Measurements from ENCODE around the gene PCGF3. TPM values are rescaled to one million over a fixed set of nuclear protein-coding genes. Genes with fewer than 3 reads are reported as not detected.

Gene PCGF3
- total RNA-seq, 6 experiments from 2014 or later: 13.0 to 23.5 (median 14.7) TPM

- no peaks in the 10 kb centered on the region for H3K4me1 ChIP-seq
- no peak overlapping the region for H3K27ac ChIP-seq
- TF ChIP-seq POLR2A (IDR thresholded peaks at IDR 0.05): no peak
- intact Hi-C loops (cut with DNase I): no loop called here
- H3K4me3 ChIP-seq: no peak overlapping the region
- 88% methylated on average over 5 of the region's 5 CpGs for WGBS (ENCODE audit: insufficient coverage, low coverage, low lambda C conversion rate, missing lambda C conversion rate)
- ATAC-seq (no peak), DNase-seq (peak in 1 of 3 donors; percentile 7)
- no peaks in the 10 kb centered on the region for H3K36me3 ChIP-seq
- H3K9me3 ChIP-seq: no peaks in the 10 kb centered on the region
- H3K27me3 ChIP-seq: no peaks in the 10 kb centered on the region
Observed at GRCh38 chr4:807792-808191, 102.2 kb downstream of the PCGF3 start.

GRCh38 chr4:808860-809570, 103.4 kb downstream of the PCGF3 start:
- ATAC-seq: peak in 1 of 4 donors; percentile 26
- intact Hi-C loops (cut with DNase I): no loop called here
- peak in 1 of 3 donors; percentile 31 for DNase-seq
- Histone ChIP-seq H3K36me3 (no peaks in the 10 kb centered on the region), H3K27ac (no peak overlapping the region), H3K4me1 (no peaks in the 10 kb centered on the region), H3K4me3 (no peak overlapping the region), H3K27me3 (no peaks in the 10 kb centered on the region), H3K9me3 (no peaks in the 10 kb centered on the region)
- TF ChIP-seq, protein P1, sequence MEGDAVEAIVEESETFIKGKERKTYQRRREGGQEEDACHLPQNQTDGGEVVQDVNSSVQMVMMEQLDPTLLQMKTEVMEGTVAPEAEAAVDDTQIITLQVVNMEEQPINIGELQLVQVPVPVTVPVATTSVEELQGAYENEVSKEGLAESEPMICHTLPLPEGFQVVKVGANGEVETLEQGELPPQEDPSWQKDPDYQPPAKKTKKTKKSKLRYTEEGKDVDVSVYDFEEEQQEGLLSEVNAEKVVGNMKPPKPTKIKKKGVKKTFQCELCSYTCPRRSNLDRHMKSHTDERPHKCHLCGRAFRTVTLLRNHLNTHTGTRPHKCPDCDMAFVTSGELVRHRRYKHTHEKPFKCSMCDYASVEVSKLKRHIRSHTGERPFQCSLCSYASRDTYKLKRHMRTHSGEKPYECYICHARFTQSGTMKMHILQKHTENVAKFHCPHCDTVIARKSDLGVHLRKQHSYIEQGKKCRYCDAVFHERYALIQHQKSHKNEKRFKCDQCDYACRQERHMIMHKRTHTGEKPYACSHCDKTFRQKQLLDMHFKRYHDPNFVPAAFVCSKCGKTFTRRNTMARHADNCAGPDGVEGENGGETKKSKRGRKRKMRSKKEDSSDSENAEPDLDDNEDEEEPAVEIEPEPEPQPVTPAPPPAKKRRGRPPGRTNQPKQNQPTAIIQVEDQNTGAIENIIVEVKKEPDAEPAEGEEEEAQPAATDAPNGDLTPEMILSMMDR (IDR thresholded peaks at IDR 0.05): no peak
- TF ChIP-seq POLR2A (IDR thresholded peaks at IDR 0.05): no peak
- 81% methylated on average over 14 of the region's 30 CpGs for WGBS (ENCODE audit: insufficient coverage, low coverage, low lambda C conversion rate, missing lambda C conversion rate)

DNA sequence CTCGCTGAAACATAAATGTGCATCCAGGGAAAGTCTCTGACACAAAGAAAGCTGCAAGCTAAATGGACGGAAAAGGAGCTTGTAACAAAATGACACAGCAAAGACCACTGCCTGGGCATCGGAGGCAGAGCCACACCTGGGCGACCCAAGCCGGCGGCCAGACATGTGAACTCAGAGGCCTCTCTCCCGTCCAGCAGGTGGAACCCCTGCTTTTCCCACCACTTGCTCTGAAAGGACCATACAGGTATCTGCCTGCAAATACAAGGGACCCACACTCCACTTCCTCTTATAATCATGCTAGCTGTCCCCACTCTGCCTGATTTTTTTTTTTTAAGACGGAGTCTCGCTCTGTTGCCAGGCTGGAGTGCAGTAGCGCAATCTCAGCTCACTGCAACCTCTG, 108.3 kb downstream of the PCGF3 start:
- Histone ChIP-seq H3K4me1 (peaks cover 0 to 13% (median 2%) of the 10 kb centered on the region in 4 donors), H3K4me3 (no peak overlapping the region), H3K27ac (no peak overlapping the region), H3K9me3 (no peaks in the 10 kb centered on the region), H3K27me3 (no peaks in the 10 kb centered on the region), H3K36me3 (no peaks in the 10 kb centered on the region)
- peak in 1 of 3 donors; percentile 27 for DNase-seq
- 58% methylated on average over 9 of the region's 10 CpGs for WGBS (ENCODE audit: insufficient coverage, low coverage, low lambda C conversion rate, missing lambda C conversion rate)
- TF ChIP-seq POLR2A (IDR thresholded peaks at IDR 0.05): no peak
- TF ChIP-seq, protein P1 (IDR thresholded peaks at IDR 0.05): no peak
- intact Hi-C loops (cut with DNase I): no loop called here
- ATAC-seq: no peak

- H3K9me3 ChIP-seq: no peaks in the 10 kb centered on the region
- DNase-seq (peak in 1 of 3 donors; percentile 31), ATAC-seq (no peak)
- intact Hi-C loops (cut with DNase I): no loop called here
- H3K4me3 ChIP-seq: no peak overlapping the region
- H3K27ac ChIP-seq: no peak overlapping the region
- no peak for TF ChIP-seq POLR2A (IDR thresholded peaks at IDR 0.05)
- TF ChIP-seq, protein P1 (IDR thresholded peaks at IDR 0.05): no peak
- H3K27me3 ChIP-seq: no peaks in the 10 kb centered on the region
- peaks cover 0 to 13% (median 2%) of the 10 kb centered on the region in 4 donors for H3K4me1 ChIP-seq
- 88% methylated on average over 6 of the region's 14 CpGs for WGBS (ENCODE audit: insufficient coverage, low coverage, low lambda C conversion rate, missing lambda C conversion rate)
- no peaks in the 10 kb centered on the region for H3K36me3 ChIP-seq
Observed at GRCh38 chr4:814312-814850, 108.7 kb downstream of the PCGF3 start.

DNA sequence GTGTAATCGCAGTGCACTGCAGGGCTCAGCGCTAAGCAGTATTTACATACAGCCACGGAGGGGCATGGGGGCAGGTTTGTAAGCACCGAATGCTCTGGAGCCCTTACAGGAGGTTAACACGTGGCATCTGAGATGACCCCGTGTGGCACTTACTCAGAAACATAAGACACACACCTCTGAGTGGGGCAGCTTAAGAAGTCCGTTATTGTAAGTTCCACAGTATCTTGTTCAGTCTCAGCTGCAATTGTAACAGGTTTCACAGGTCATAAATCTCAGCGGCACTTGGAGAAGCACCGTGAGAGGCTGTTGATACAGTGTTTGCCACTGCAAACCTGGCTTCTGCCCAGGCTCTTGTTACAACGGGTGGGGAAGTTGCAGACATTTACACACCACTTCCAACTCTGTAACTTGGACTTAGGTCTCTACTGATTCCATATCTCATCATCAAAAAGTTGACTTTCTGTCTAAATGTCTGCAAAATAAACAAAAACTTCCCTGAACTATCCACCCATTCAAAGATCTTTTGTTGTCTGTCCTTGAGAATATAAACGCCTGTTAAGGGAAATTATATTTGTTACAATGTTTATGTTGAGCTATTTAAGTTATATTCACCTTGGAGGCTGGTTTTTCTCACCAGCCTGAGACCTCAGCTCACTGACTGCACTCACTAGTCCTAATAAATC, 110.0 kb downstream of the PCGF3 start:
- intact Hi-C loops (cut with DNase I): no loop called here
- WGBS (ENCODE audit: insufficient coverage, low coverage, low lambda C conversion rate, missing lambda C conversion rate): 13% methylated on average over 10 of the region's 11 CpGs
- H3K27me3 ChIP-seq: no peaks in the 10 kb centered on the region

More for the DNA sequence above, 110.0 kb downstream of the PCGF3 start:
- Histone ChIP-seq H3K4me3 (no peak overlapping the region), H3K4me1 (peaks cover 0 to 13% (median 2%) of the 10 kb centered on the region in 4 donors), H3K27ac (no peak overlapping the region), H3K9me3 (no peaks in the 10 kb centered on the region), H3K36me3 (no peaks in the 10 kb centered on the region)
- TF ChIP-seq, protein P1 (IDR thresholded peaks at IDR 0.05): no peak
- TF ChIP-seq POLR2A (IDR thresholded peaks at IDR 0.05): no peak
- DNase-seq (peak in 1 of 3 donors; percentile 56), ATAC-seq (peak; percentile 74 to 88 (median 82))

All from right lobe of liver (tissue), 6 donors.